ENCODE measurements around the gene POLA1. TPM values are rescaled to one million over a fixed set of nuclear protein-coding genes. Genes with fewer than 3 reads are reported as not detected.

The POLA1 gene
- total RNA-seq, 4 donors from 2014 or later: 10.1 to 15.3 (median 13.1) TPM

GRCh38 chrX:24963823-24964222 is 270.1 kb downstream of the POLA1 start:
- H3K36me3 ChIP-seq: no peaks in the 10 kb centered on the region
- no peaks in the 10 kb centered on the region for H3K27me3 ChIP-seq
- no peaks in the 10 kb centered on the region for H3K9me3 ChIP-seq
- no peak for DNase-seq (ENCODE audit: low spot score in 2 of 2)
- H3K27ac ChIP-seq: no peak overlapping the region
- no peak overlapping the region for H3K4me3 ChIP-seq
- TF ChIP-seq EP300 (IDR thresholded peaks at IDR 0.05): no peak
- no peak for TF ChIP-seq CTCF (IDR thresholded peaks at IDR 0.05)
- no peak for TF ChIP-seq POLR2A (IDR thresholded peaks at IDR 0.05)
- TF ChIP-seq POLR2AphosphoS5 (IDR thresholded peaks at IDR 0.05): no peak
- WGBS: 80% methylated on average over 2 of the region's 2 CpGs
- H3K4me1 ChIP-seq: no peaks in the 10 kb centered on the region

- H3K36me3 ChIP-seq: no peaks in the 10 kb centered on the region
- no peaks in the 10 kb centered on the region for H3K4me1 ChIP-seq
- no peak for DNase-seq (ENCODE audit: low spot score in 2 of 2)
- 72% methylated on average over 1 of the region's 1 CpG for WGBS
- H3K4me3 ChIP-seq: no peak overlapping the region
- TF ChIP-seq POLR2AphosphoS5 (IDR thresholded peaks at IDR 0.05): no peak
- TF ChIP-seq CTCF (IDR thresholded peaks at IDR 0.05): no peak
- TF ChIP-seq EP300 (IDR thresholded peaks at IDR 0.05): no peak
- TF ChIP-seq POLR2A (IDR thresholded peaks at IDR 0.05): no peak
- H3K27me3 ChIP-seq: no peaks in the 10 kb centered on the region
- H3K27ac ChIP-seq: no peak overlapping the region
- no peaks in the 10 kb centered on the region for H3K9me3 ChIP-seq
Measured at GRCh38 chrX:24965372-24965771, 271.7 kb downstream of the POLA1 start.

GRCh38 chrX:24969812-24970211 is 276.1 kb downstream of the POLA1 start:
- 89% methylated on average over 5 of the region's 5 CpGs for WGBS
- DNase-seq (ENCODE audit: low spot score in 2 of 2): no peak
- Histone ChIP-seq H3K4me3 (no peak overlapping the region), H3K27ac (no peak overlapping the region), H3K4me1 (no peaks in the 10 kb centered on the region), H3K27me3 (no peaks in the 10 kb centered on the region), H3K36me3 (no peaks in the 10 kb centered on the region), H3K9me3 (no peaks in the 10 kb centered on the region)
- TF ChIP-seq POLR2AphosphoS5 (IDR thresholded peaks at IDR 0.05): no peak
- TF ChIP-seq POLR2A (IDR thresholded peaks at IDR 0.05): no peak
- no peak for TF ChIP-seq CTCF (IDR thresholded peaks at IDR 0.05)
- TF ChIP-seq EP300 (IDR thresholded peaks at IDR 0.05): no peak

GRCh38 chrX:24979081-24979480 is 285.4 kb downstream of the POLA1 start:
- no peaks in the 10 kb centered on the region for H3K9me3 ChIP-seq
- H3K27me3 ChIP-seq: no peaks in the 10 kb centered on the region
- 86% methylated on average over 3 of the region's 3 CpGs for WGBS

GRCh38 chrX:24981030-24981429 is 287.3 kb downstream of the POLA1 start:
- no peaks in the 10 kb centered on the region for H3K36me3 ChIP-seq
- no peak overlapping the region for H3K27ac ChIP-seq
- 66% methylated on average over 3 of the region's 3 CpGs for whole genome bisulfite sequencing
- no peaks in the 10 kb centered on the region for H3K9me3 ChIP-seq
- H3K4me1 ChIP-seq: no peaks in the 10 kb centered on the region
- DNase-seq (ENCODE audit: low spot score in 2 of 2): no peak
- no peak for TF ChIP-seq EP300 (IDR thresholded peaks at IDR 0.05)
- no peak for TF ChIP-seq POLR2AphosphoS5 (IDR thresholded peaks at IDR 0.05)
- no peak for TF ChIP-seq CTCF (IDR thresholded peaks at IDR 0.05)
- no peak for TF ChIP-seq POLR2A (IDR thresholded peaks at IDR 0.05)
- no peak overlapping the region for H3K4me3 ChIP-seq
- H3K27me3 ChIP-seq: no peaks in the 10 kb centered on the region

More at GRCh38 chrX:24979081-24979480, 285.4 kb downstream of the POLA1 start:
- no peaks in the 10 kb centered on the region for H3K36me3 ChIP-seq
- TF ChIP-seq POLR2A (IDR thresholded peaks at IDR 0.05): no peak
- TF ChIP-seq POLR2AphosphoS5 (IDR thresholded peaks at IDR 0.05): no peak
- no peak for DNase-seq (ENCODE audit: low spot score in 2 of 2)
- H3K27ac ChIP-seq: no peak overlapping the region
- no peaks in the 10 kb centered on the region for H3K4me1 ChIP-seq
- no peak overlapping the region for H3K4me3 ChIP-seq
